T47D (cell line): ENCODE data around the gene SERPINH1.
"Not testable (repeated sequence)": the region's sequence is repeated elsewhere in the genome, so short reads cannot be mapped to it uniquely, and the experiment has no call there.

Source experiments
- DNase-seq, 2 experiments: peaks; one replicate each; pipeline versions ENCODE4 v3.0.0 to v3.0.0-alpha.2; 2011 to 2012; ENCODE audit warnings: low read depth in 1 of 2, low spot score in 1 of 2
- JUND ChIP-seq: IDR thresholded peaks from 2 replicates; pipeline ENCODE4 v1.6.1; 2012; ENCODE audit warnings: low read depth
- in situ Hi-C: cut with HindIII; loops from 2 replicates; pipeline ENCODE4 v1.10.0; 2016; ENCODE audit warnings: low sequenced_read_pairs, low pct_unique_long_range_greater_than_20kb

The SERPINH1 gene

GRCh38 chr11:75577207-75577606, 15.2 kb downstream of the SERPINH1 start:
- in situ Hi-C loops, result no loop called here
- peak; percentile 49 to 64 for DNase-seq
- no peak for TF ChIP-seq JUND

GRCh38 chr11:75578977-75579376, 16.9 kb downstream of the SERPINH1 start:
- TF ChIP-seq JUND, result no peak
- in situ Hi-C loops, result no loop called here
- no peak for DNase-seq

DNA sequence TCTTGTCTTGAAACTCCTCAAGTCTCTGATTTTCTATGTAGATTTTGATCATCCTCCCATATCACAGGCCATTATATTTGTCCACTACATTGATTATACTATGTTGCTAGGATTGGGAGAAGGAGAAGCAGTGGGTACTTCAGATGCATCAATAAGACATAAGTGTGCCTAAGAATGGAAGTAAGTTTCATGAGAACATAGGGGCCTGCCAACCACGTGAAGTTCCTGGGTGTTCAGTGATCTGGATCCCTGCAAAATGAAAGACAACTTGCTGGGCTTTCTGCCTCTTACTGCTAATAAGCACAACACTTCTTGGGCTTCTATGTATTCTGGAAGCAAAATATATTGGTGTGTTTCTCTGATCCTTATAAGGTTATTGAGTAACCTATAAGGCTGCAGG, 17.8 kb downstream of the SERPINH1 start:
- no peak for TF ChIP-seq JUND
- no peak for DNase-seq
- in situ Hi-C loops, result no loop called here

DNA sequence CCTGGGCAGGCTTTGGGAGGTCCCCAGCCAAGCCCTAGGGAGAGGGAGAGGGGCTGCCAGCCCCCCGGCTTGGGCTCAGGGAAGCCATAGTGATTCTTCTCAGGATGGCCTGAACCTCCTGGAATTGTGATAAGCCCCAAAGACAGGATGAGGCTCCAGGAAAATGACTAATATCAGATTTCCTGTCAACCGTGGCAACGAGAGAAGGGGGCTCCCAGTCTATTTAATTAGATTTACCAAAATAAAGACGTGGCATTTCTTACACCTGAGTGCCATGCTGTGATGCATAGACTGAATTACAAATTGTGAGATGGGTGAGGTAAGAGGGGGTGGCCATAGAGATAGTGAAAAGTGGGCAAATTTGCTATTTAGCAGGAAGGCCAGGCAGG, 20.4 kb downstream of the SERPINH1 start:
- DNase-seq, result no peak
- in situ Hi-C loops, result no loop called here
- no peak for TF ChIP-seq JUND

GRCh38 chr11:75582895-75583717, 21.1 kb downstream of the SERPINH1 start:
- TF ChIP-seq JUND, result no peak
- DNase-seq, result peak; percentile 72 to 92
- in situ Hi-C loops, result no loop called here

DNA sequence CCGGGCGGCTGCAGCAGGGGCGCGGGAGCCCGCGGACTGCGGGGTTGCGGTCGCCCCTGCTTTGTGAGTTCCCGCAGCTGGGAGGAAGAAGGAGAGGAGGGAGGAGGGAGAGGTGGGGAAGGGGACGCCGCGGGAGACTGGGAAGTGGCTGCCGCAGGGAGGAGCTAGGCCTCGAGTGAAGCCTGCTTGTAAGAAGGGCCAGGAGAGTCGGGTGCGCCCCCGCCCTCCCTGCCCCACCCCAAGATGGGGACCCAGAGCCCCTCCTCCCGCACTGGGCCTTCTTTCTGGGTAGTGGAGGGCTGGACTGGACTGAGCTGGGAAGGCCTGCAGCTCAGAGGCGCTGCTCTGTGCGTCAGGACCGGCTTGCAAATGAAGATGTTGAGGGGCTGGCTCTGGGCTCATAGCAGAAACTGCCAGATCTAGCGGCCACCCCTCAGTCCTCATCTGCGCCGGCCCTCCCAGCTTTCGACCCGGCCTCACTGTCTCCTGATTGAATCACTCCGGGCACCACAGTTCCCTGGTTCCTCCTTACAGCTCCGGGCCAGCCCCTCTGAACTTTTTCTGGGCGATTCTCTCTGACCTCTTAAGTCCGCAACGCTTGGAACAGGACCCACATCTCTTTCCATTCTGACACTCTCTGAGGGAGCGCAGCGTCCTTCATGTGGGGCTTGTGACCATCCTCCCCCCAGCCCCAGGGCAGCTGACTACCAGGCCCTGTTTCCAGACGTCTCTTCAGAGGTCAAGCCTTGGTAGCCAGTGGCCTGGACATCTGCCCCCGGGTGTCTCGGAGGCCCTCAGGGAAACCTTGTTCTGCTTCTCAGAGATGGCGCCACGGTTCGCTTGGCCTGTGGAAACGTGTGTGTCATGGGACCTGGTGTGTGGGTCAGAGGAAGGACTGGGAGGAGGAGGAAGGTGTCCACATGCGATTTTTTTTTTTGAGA, 21.9 kb downstream of the SERPINH1 start:
- peak in 1 of 2 experiments; percentile 41 for DNase-seq
- TF ChIP-seq JUND, result no peak
- in situ Hi-C loops, result no loop called here

DNA sequence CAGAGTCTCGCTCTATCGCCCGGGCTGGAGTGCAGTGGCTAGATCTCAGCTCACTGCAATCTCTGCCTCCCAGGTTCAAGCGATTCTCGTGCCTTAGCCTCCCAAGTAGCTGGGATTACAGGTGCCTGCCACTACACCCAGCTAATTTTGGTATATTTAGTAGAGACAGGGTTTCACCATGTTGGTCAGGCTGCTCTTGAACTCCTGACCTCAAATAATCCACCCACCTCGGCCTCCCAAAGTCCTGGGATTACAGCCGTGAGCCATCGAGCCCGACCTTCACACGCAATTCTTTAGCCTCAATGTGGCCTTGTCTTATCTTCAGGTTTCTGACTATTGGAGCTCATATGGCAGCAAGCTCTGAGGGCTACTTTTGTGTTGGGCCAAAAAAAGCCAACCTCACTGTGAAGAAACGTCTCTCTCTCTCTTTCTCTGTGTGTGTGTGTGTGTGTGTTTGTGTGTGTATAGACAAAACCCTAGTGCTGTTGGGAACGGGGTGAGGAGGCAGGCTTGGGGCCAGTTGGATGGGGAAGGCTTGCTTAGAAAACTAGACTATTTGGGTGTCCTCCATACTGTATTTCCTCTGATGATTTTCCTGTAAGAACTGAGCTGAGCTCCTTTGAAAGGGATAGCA, 22.7 kb downstream of the SERPINH1 start:
- DNase-seq, in situ Hi-C loops: not testable (repeated sequence)

- no peak for DNase-seq
- no peak for TF ChIP-seq JUND
- in situ Hi-C loops, result no loop called here
These were observed 23.2 kb downstream of the SERPINH1 start for GRCh38 chr11:75585293-75585670.

DNA sequence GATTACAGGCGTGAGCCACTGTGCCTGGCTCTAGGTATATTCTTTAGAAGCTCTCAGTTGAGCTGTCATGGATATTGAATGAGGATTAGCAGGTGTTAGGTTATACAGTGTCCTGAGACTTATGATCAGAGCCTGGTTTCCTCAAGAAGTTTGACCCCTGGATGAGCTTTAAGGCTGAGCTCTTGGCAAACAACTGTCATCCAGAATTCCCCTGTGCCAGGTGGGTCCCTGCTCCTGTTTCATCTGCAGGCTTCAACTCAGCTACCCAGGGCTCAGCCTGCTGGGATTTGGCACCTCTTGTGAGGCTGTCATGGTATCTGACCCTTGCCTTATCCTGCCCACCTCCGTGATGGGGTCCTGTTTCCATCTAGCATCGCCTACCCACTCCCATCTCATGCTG, 24.3 kb downstream of the SERPINH1 start:
- no peak for TF ChIP-seq JUND
- DNase-seq, result no peak
- in situ Hi-C loops, result no loop called here

DNA sequence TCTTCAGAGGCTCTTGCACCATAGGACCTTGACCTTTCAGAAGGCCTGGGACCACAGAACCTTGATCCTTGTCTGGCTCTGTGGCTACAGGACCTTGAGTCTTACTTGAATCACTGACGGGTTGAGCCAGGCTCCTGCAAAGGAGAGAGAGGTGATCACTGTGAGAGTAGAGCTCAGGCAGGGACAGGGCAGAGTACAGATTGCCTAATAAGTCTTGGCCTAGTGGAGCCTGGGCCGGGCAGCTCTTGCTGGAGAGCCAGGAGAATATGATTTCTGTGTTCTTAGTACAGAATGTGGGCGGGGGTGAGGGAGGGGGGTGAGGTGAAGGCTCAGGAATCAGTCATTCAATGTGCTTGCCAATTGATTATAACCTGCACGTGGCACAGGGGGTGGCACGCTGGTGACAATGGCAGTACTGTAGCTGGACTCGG, 26.0 kb downstream of the SERPINH1 start:
- DNase-seq, result no peak
- no peak for TF ChIP-seq JUND
- in situ Hi-C loops, result no loop called here

DNA sequence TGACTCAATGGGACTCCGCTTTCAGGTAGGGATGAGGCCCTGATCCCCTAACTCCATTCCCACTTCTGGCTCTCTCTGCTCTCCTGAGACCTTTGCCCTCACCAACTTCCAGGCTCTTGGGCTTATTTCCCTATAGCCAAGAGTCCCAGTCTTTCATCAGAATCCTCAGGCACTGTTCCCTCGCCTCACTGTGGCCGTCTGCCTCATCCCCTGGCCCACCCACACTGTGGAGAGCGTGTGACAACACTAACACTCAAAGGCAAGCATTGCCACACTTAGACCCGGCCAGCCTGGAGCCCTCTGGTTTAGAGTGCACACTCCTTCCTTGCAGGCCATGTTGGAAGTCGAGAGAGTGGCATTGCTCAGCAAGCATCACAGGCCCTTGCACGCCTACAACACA, 27.0 kb downstream of the SERPINH1 start:
- in situ Hi-C loops, result no loop called here
- no peak for TF ChIP-seq JUND
- no peak for DNase-seq

DNA sequence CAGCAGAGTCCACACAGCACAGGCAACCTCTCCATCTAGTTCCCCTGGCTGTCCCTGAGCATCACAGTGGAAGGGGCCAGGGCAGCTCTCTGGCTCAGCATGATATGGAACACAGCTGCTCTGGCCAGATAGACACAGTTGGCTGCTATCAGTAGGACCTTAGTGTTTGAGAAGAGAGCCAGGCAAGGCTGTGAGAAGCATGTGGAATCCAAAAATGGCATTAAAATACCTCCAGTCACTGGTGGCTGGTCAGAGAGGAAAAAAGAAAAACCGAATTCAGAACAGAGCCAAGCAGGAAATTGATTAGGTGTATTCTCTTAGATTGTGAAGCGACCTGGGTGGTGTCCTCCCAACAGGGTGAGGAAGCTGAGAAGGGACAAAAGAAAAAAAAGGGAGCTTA, 27.9 kb downstream of the SERPINH1 start:
- in situ Hi-C loops, result no loop called here
- DNase-seq, result no peak
- TF ChIP-seq JUND, result no peak

- no peak for TF ChIP-seq JUND
- in situ Hi-C loops, result no loop called here
These were observed 29.3 kb downstream of the SERPINH1 start for GRCh38 chr11:75591371-75591770.

More at GRCh38 chr11:75591371-75591770, 29.3 kb downstream of the SERPINH1 start:
- no peak for DNase-seq
